Right forelimb (tissue), 1 donor: Measurements from ENCODE around the gene PRKCSH.
"Not testable (repeated sequence)": the region's sequence is repeated elsewhere in the genome, so short reads cannot be mapped to it uniquely, and the experiment has no call there.

Source experiments
- DNase-seq: peaks from one replicate; pipeline ENCODE4 v3.0.0-alpha.2; 2018

Gene PRKCSH

GRCh38 chr19:11435057-11435832, at the start of gene PRKCSH, which contains the start of gene ODAD3:
Gene PRKCSH (plus strand): TSS chr19:11435635. CDS start chr19:11436118, 483 bp downstream.
Gene ODAD3 (minus strand): TSS chr19:11435121. CDS start chr19:11435016, 105 bp downstream.
- DNase-seq, result peak; percentile 99

GRCh38 chr19:11387162-11388034, 48.0 kb upstream of the PRKCSH start:
- no peak for DNase-seq

GRCh38 chr19:11390359-11390758, 45.1 kb upstream of the PRKCSH start:
- no peak for DNase-seq

- no peak for DNase-seq
These were observed 44.3 kb upstream of the PRKCSH start for GRCh38 chr19:11390933-11391680.

- DNase-seq, result no peak
These were observed 38.3 kb upstream of the PRKCSH start for GRCh38 chr19:11397089-11397610.

GRCh38 chr19:11399667-11400066, 35.8 kb upstream of the PRKCSH start:
- no peak for DNase-seq

GRCh38 chr19:11400798-11401197, 34.6 kb upstream of the PRKCSH start:
- DNase-seq, result no peak

GRCh38 chr19:11401808-11402543, 33.5 kb upstream of the PRKCSH start:
- no peak for DNase-seq

- no peak for DNase-seq
These were observed 30.7 kb upstream of the PRKCSH start for GRCh38 chr19:11404588-11405222.

- no peak for DNase-seq
These were observed 29.4 kb upstream of the PRKCSH start for GRCh38 chr19:11405846-11406643.

GRCh38 chr19:11406703-11407236, 28.7 kb upstream of the PRKCSH start:
- DNase-seq, result not testable (repeated sequence)

- no peak for DNase-seq
These were observed 26.8 kb upstream of the PRKCSH start for GRCh38 chr19:11408591-11408990.

- DNase-seq, result no peak
These were observed 24.8 kb upstream of the PRKCSH start for GRCh38 chr19:11410682-11411081.

GRCh38 chr19:11414544-11414943, 20.9 kb upstream of the PRKCSH start:
- no peak for DNase-seq

GRCh38 chr19:11416346-11417052, 18.9 kb upstream of the PRKCSH start:
- no peak for DNase-seq

- DNase-seq, result no peak
These were observed 17.3 kb upstream of the PRKCSH start for GRCh38 chr19:11418094-11418548.

- DNase-seq, result no peak
These were observed 16.6 kb upstream of the PRKCSH start, which contains the start of gene RGL3 for GRCh38 chr19:11418549-11419506. Gene RGL3 (minus strand): TSS chr19:11419314. CDS start chr19:11419278, 36 bp downstream.
